ENCODE data around the gene PPP1R14D. TPM values are rescaled to one million over a fixed set of nuclear protein-coding genes. Genes with fewer than 3 reads are reported as not detected.
"Not testable (repeated sequence)": the region's sequence is repeated elsewhere in the genome, so short reads cannot be mapped to it uniquely, and the experiment has no call there.

PPP1R14D gene
- total RNA-seq = not detected

GRCh38 chr15:40828447-40829036 lies at the start of gene PPP1R14D:
Gene PPP1R14D, minus strand, starts transcription at chr15:40828708. Its CDS starts 67 bp downstream, at chr15:40828641.
- H3K4me1 Mint-ChIP-seq = no peaks in the 10 kb centered on the region
- no peaks in the 10 kb centered on the region for H3K9me3 Mint-ChIP-seq
- H3K36me3 Mint-ChIP-seq = no peaks in the 10 kb centered on the region
- H3K4me3 Mint-ChIP-seq = no peak within 1 kb of the TSS
- H3K27ac Mint-ChIP-seq = no peak within 1 kb of the TSS
- DNase-seq = no peak
- H3K27me3 Mint-ChIP-seq = peaks cover 5% of the 10 kb centered on the region

- DNase-seq = no peak
- peaks cover 17% of the 10 kb centered on the region for H3K27me3 Mint-ChIP-seq
- peaks cover 13% of the 10 kb centered on the region for H3K4me1 Mint-ChIP-seq
- no peak overlapping the region for H3K4me3 Mint-ChIP-seq
- no peak overlapping the region for H3K27ac Mint-ChIP-seq
- no peaks in the 10 kb centered on the region for H3K9me3 Mint-ChIP-seq
- H3K36me3 Mint-ChIP-seq = no peaks in the 10 kb centered on the region
These were observed 49.2 kb upstream of the PPP1R14D start for GRCh38 chr15:40877694-40878093.

GRCh38 chr15:40875991-40876730 lies 47.7 kb upstream of the PPP1R14D start:
- Mint-ChIP-seq H3K27me3 (peaks cover 17% of the 10 kb centered on the region), H3K9me3 (no peaks in the 10 kb centered on the region), H3K4me3 (no peak overlapping the region), H3K4me1 (peaks cover 26% of the 10 kb centered on the region), H3K27ac (no peak overlapping the region), H3K36me3 (no peaks in the 10 kb centered on the region)
- DNase-seq = no peak

- DNase-seq = peak; percentile 67
- no peaks in the 10 kb centered on the region for H3K36me3 Mint-ChIP-seq
- H3K4me1 Mint-ChIP-seq = peaks cover 22% of the 10 kb centered on the region
- peaks cover 17% of the 10 kb centered on the region for H3K27me3 Mint-ChIP-seq
- peak within 1 kb of the TSS; percentile 84 for H3K4me3 Mint-ChIP-seq
- H3K27ac Mint-ChIP-seq = no peak within 1 kb of the TSS
- H3K9me3 Mint-ChIP-seq = no peaks in the 10 kb centered on the region
These were observed 45.4 kb upstream of the PPP1R14D start, which contains the start of gene RHOV for GRCh38 chr15:40873694-40874561. Gene RHOV, minus strand, starts transcription at chr15:40874234. Its CDS starts 95 bp downstream, at chr15:40874139.

GRCh38 chr15:40872791-40873693 lies 44.5 kb upstream of the PPP1R14D start:
- no peaks in the 10 kb centered on the region for H3K9me3 Mint-ChIP-seq
- peaks cover 17% of the 10 kb centered on the region for H3K27me3 Mint-ChIP-seq
- H3K27ac Mint-ChIP-seq = no peak overlapping the region
- no peak for DNase-seq
- H3K36me3 Mint-ChIP-seq = no peaks in the 10 kb centered on the region
- H3K4me1 Mint-ChIP-seq = peaks cover 18% of the 10 kb centered on the region
- peak overlapping the region; percentile 70 for H3K4me3 Mint-ChIP-seq

- no peak overlapping the region for H3K4me3 Mint-ChIP-seq
- H3K27me3 Mint-ChIP-seq = peaks cover 17% of the 10 kb centered on the region
- no peaks in the 10 kb centered on the region for H3K9me3 Mint-ChIP-seq
- no peaks in the 10 kb centered on the region for H3K36me3 Mint-ChIP-seq
- peak; percentile 31 for DNase-seq
- no peak overlapping the region for H3K27ac Mint-ChIP-seq
- peaks cover 18% of the 10 kb centered on the region for H3K4me1 Mint-ChIP-seq
These were observed 43.5 kb upstream of the PPP1R14D start for GRCh38 chr15:40871749-40872617.

GRCh38 chr15:40870716-40871115 lies 42.2 kb upstream of the PPP1R14D start:
- Mint-ChIP-seq H3K27ac (no peak overlapping the region), H3K4me1 (peaks cover 18% of the 10 kb centered on the region), H3K36me3 (no peaks in the 10 kb centered on the region), H3K27me3 (peaks cover 11% of the 10 kb centered on the region), H3K9me3 (no peaks in the 10 kb centered on the region), H3K4me3 (no peak overlapping the region)
- no peak for DNase-seq

GRCh38 chr15:40869686-40870085 lies 41.2 kb upstream of the PPP1R14D start:
- peaks cover 18% of the 10 kb centered on the region for H3K4me1 Mint-ChIP-seq
- H3K27ac Mint-ChIP-seq = no peak overlapping the region
- no peaks in the 10 kb centered on the region for H3K9me3 Mint-ChIP-seq
- H3K36me3 Mint-ChIP-seq = no peaks in the 10 kb centered on the region
- peaks cover 7% of the 10 kb centered on the region for H3K27me3 Mint-ChIP-seq
- DNase-seq = no peak
- no peak overlapping the region for H3K4me3 Mint-ChIP-seq

- Mint-ChIP-seq H3K27ac (no peak overlapping the region), H3K4me1 (peaks cover 9% of the 10 kb centered on the region), H3K27me3 (no peaks in the 10 kb centered on the region), H3K36me3 (no peaks in the 10 kb centered on the region), H3K9me3 (no peaks in the 10 kb centered on the region), H3K4me3 (no peak overlapping the region)
- no peak for DNase-seq
These were observed 38.7 kb upstream of the PPP1R14D start for GRCh38 chr15:40867199-40867598.

GRCh38 chr15:40863660-40864270 lies 35.3 kb upstream of the PPP1R14D start:
- no peak overlapping the region for H3K27ac Mint-ChIP-seq
- H3K9me3 Mint-ChIP-seq = no peaks in the 10 kb centered on the region
- no peaks in the 10 kb centered on the region for H3K27me3 Mint-ChIP-seq
- H3K36me3 Mint-ChIP-seq = no peaks in the 10 kb centered on the region
- no peak for DNase-seq
- peaks cover 3% of the 10 kb centered on the region for H3K4me1 Mint-ChIP-seq
- H3K4me3 Mint-ChIP-seq = no peak overlapping the region

- H3K27me3 Mint-ChIP-seq, H3K9me3 Mint-ChIP-seq, H3K27ac Mint-ChIP-seq, H3K4me1 Mint-ChIP-seq, H3K36me3 Mint-ChIP-seq, H3K4me3 Mint-ChIP-seq, DNase-seq: not testable (repeated sequence)
These were observed 32.6 kb upstream of the PPP1R14D start for GRCh38 chr15:40861147-40861546.

- Mint-ChIP-seq H3K4me1 (peaks cover 6% of the 10 kb centered on the region), H3K36me3 (no peaks in the 10 kb centered on the region), H3K27me3 (no peaks in the 10 kb centered on the region), H3K4me3 (no peak overlapping the region), H3K27ac (no peak overlapping the region), H3K9me3 (no peaks in the 10 kb centered on the region)
- DNase-seq = peak; percentile 82
These were observed 30.8 kb upstream of the PPP1R14D start for GRCh38 chr15:40859206-40859851.

- H3K4me1 Mint-ChIP-seq = peaks cover 6% of the 10 kb centered on the region
- H3K36me3 Mint-ChIP-seq = no peaks in the 10 kb centered on the region
- DNase-seq = no peak
- H3K27ac Mint-ChIP-seq = no peak overlapping the region
- H3K9me3 Mint-ChIP-seq = no peaks in the 10 kb centered on the region
- H3K4me3 Mint-ChIP-seq = no peak overlapping the region
- H3K27me3 Mint-ChIP-seq = no peaks in the 10 kb centered on the region
These were observed 30.2 kb upstream of the PPP1R14D start for GRCh38 chr15:40858706-40859105.
